WTC11 (cell line): ENCODE data around the gene ZNF235. TPM values are rescaled to one million over a fixed set of nuclear protein-coding genes. Genes with fewer than 3 reads are reported as not detected.

ENCODE experiments used
- ATAC-seq: fragments of 200-7000 bp; cut with Tn5 transposase; 2 replicates; pipeline ENCODE4 v1.10.0; 2021; ENCODE audit warnings: mild to moderate bottlenecking, moderate library complexity
- CTCF ChIA-PET: fragments of 300-600 bp; sonication (Branson Sonifier 250); formaldehyde crosslinking; loops from one replicate; lab custom pipeline; 2021; ENCODE audit warnings: antibody characterized with exemption; lab: Charles Lee
- POLR2A ChIA-PET: fragments of 350-600 bp; sonication (Branson Sonifier 250); formaldehyde crosslinking; loops from one replicate; lab custom pipeline; 2021; ENCODE audit warnings: antibody characterized with exemption; lab: Charles Lee
- DNase-seq: peaks from one replicate; pipeline ENCODE4 v3.0.0; 2021; ENCODE audit warnings: low spot score
- H3K27ac Mint-ChIP-seq: 2 replicates; pipeline ENCODE4 v1.8.0; 2021; ENCODE audit warnings: mixed read lengths
- H3K27me3 Mint-ChIP-seq: 2 replicates; pipeline ENCODE4 v1.8.0; 2021; ENCODE audit warnings: low read depth, mild to moderate bottlenecking, moderate library complexity, mixed read lengths
- H3K36me3 Mint-ChIP-seq: 2 replicates; pipeline ENCODE4 v1.8.0; 2021; ENCODE audit warnings: mixed read lengths
- H3K4me1 Mint-ChIP-seq: 2 replicates; pipeline ENCODE4 v1.8.0; 2022; ENCODE audit warnings: mixed read lengths
- H3K4me3 Mint-ChIP-seq: 2 replicates; pipeline ENCODE4 v1.8.0; 2021; ENCODE audit warnings: mild to moderate bottlenecking, moderate library complexity, mixed read lengths
- H3K9me3 Mint-ChIP-seq: 2 replicates; pipeline ENCODE4 v1.8.0; 2021; ENCODE audit warnings: mixed read lengths
- AFF4 ChIP-seq: sonication (generic); formaldehyde crosslinking; IDR thresholded peaks from 2 replicates; pipeline ENCODE4 v1.8.1; 2023; ENCODE audit warnings: mild to moderate bottlenecking, missing genetic modification reagents, borderline replicate concordance
- ARID4B ChIP-seq: sonication (generic); formaldehyde crosslinking; IDR thresholded peaks from 2 replicates; pipeline ENCODE4 v1.8.0; 2023; ENCODE audit warnings: missing genetic modification reagents, mild to moderate bottlenecking, borderline replicate concordance
- ATF1 ChIP-seq: sonication (generic); formaldehyde crosslinking; IDR thresholded peaks from 2 replicates; pipeline ENCODE4 v1.8.1; 2023; ENCODE audit warnings: mild to moderate bottlenecking, moderate library complexity, missing genetic modification reagents
- CBFB ChIP-seq: sonication (generic); formaldehyde crosslinking; IDR thresholded peaks from 2 replicates; pipeline ENCODE4 v1.8.1; 2022; ENCODE audit warnings: mild to moderate bottlenecking, low read depth, missing genetic modification reagents
- ESRRA ChIP-seq: sonication (generic); formaldehyde crosslinking; IDR thresholded peaks from 2 replicates; pipeline ENCODE4 v1.8.1; 2022; ENCODE audit warnings: mild to moderate bottlenecking, missing genetic modification reagents, borderline replicate concordance
- FOXP4 ChIP-seq: sonication (generic); formaldehyde crosslinking; IDR thresholded peaks from 2 replicates; pipeline ENCODE4 v1.8.0; 2022; ENCODE audit warnings: mild to moderate bottlenecking, missing genetic modification reagents
- GRHL2 ChIP-seq: fragments of 250-450 bp; sonication (Bioruptor Pico); IDR thresholded peaks from 2 replicates; pipeline ENCODE4 v1.8.0; 2022; ENCODE audit warnings: mild to moderate bottlenecking, moderate library complexity; ENCODE audit not compliant: insufficient replicate concordance, severe bottlenecking
- IRF2 ChIP-seq: sonication (generic); formaldehyde crosslinking; IDR thresholded peaks from 2 replicates; pipeline ENCODE4 v1.8.0; 2022; ENCODE audit warnings: low read depth, missing genetic modification reagents, borderline replicate concordance
- JUN ChIP-seq: sonication (generic); formaldehyde crosslinking; IDR thresholded peaks from 2 replicates; pipeline ENCODE4 v1.8.0; 2023; ENCODE audit warnings: mild to moderate bottlenecking, missing genetic modification reagents
- MAX ChIP-seq: sonication (generic); formaldehyde crosslinking; IDR thresholded peaks from 2 replicates; pipeline ENCODE4 v1.8.0; 2022; ENCODE audit warnings: mild to moderate bottlenecking, missing genetic modification reagents
- NFYB ChIP-seq: sonication (generic); formaldehyde crosslinking; conservative IDR thresholded peaks from 2 replicates; pipeline ENCODE4 v1.8.0; 2022; ENCODE audit warnings: low read depth, missing genetic modification reagents
- NR3C1 ChIP-seq: sonication (generic); formaldehyde crosslinking; conservative IDR thresholded peaks from 2 replicates; pipeline ENCODE4 v1.8.1; 2023; ENCODE audit warnings: low read depth, mild to moderate bottlenecking, missing genetic modification reagents
- RORB ChIP-seq: fragments of 250-450 bp; sonication (Bioruptor Pico); IDR thresholded peaks from 2 replicates; pipeline ENCODE4 v1.9.0; 2021; ENCODE audit warnings: mild to moderate bottlenecking
- SMAD3 ChIP-seq: sonication (generic); formaldehyde crosslinking; IDR thresholded peaks from 2 replicates; pipeline ENCODE4 v1.8.0; 2022; ENCODE audit warnings: missing genetic modification reagents, mild to moderate bottlenecking, borderline replicate concordance
- SP1 ChIP-seq: sonication (generic); formaldehyde crosslinking; conservative IDR thresholded peaks from 2 replicates; pipeline ENCODE4 v1.8.1; 2022; ENCODE audit warnings: missing genetic modification reagents
- ZMAT4 ChIP-seq: fragments of 250-450 bp; sonication (Bioruptor Pico); IDR thresholded peaks from 2 replicates; pipeline ENCODE4 v1.9.0; 2021; ENCODE audit warnings: mild to moderate bottlenecking
- ZNF423 ChIP-seq: fragments of 250-450 bp; sonication (Bioruptor Pico); IDR thresholded peaks from 2 replicates; pipeline ENCODE4 v2.1.2; 2022; ENCODE audit warnings: mild to moderate bottlenecking, moderate library complexity
- total RNA-seq: library from RNA; stranded (reverse); gene quantifications from 3 replicates; pipeline ENCODE4 v1.2.3, GENCODE V29; 2021

The ZNF235 gene
- total RNA-seq, 1 experiment from 2014 or later: 3.9 TPM

- no peak overlapping the region for H3K4me3 Mint-ChIP-seq
- no peak for DNase-seq
- peaks cover 84% of the 10 kb centered on the region for H3K9me3 Mint-ChIP-seq
- POLR2A ChIA-PET: no interaction called here
- ATAC-seq: no peak
- H3K27ac Mint-ChIP-seq: no peak overlapping the region
- H3K4me1 Mint-ChIP-seq: no peaks in the 10 kb centered on the region
- CTCF ChIA-PET: interaction anchor here (0.5 kb wide), 1 partner anchor 1815 kb away, joined by 4 read pairs; no protein-coding TSS in a partner anchor
- H3K27me3 Mint-ChIP-seq: peaks cover 4% of the 10 kb centered on the region; the same call in 1 of the 2 replicates
- TF ChIP-seq IRF2 (no peak), ZMAT4 (CRISPR knock-in tag) (no peak), JUN (CRISPR knock-in tag) (no peak), ESRRA (CRISPR knock-in tag) (no peak), ZNF423 (CRISPR knock-in tag) (no peak), RORB (no peak), SMAD3 (CRISPR knock-in tag) (no peak), GRHL2 (no peak), AFF4 (no peak), NFYB (CRISPR knock-in tag) (no peak), MAX (CRISPR knock-in tag) (no peak), FOXP4 (no peak), ARID4B (CRISPR knock-in tag) (no peak)
- peaks cover 71% of the 10 kb centered on the region for H3K36me3 Mint-ChIP-seq
Observed at GRCh38 chr19:44278181-44278690, 26.6 kb downstream of the ZNF235 start.

GRCh38 chr19:44277331-44277730, 27.5 kb downstream of the ZNF235 start:
- no peak for DNase-seq
- Mint-ChIP-seq H3K27me3 (peaks cover 4% of the 10 kb centered on the region; the same call in 1 of the 2 replicates), H3K27ac (no peak overlapping the region), H3K36me3 (peaks cover 72% of the 10 kb centered on the region), H3K4me3 (no peak overlapping the region), H3K4me1 (no peaks in the 10 kb centered on the region), H3K9me3 (peaks cover 83% of the 10 kb centered on the region)
- CTCF ChIA-PET: no interaction called here
- no peak for ATAC-seq
- POLR2A ChIA-PET: no interaction called here
- TF ChIP-seq NR3C1 (CRISPR knock-in tag) (no peak), FOXP4 (no peak), ZMAT4 (CRISPR knock-in tag) (no peak), ATF1 (CRISPR knock-in tag) (no peak), AFF4 (no peak), SP1 (no peak), CBFB (no peak)
